GM21786 (cell line): Measurements from ENCODE around the gene PPFIA1.
A peak's percentile ranks its signal among the peaks of the same experiment; 100 is the strongest.
"Not testable (repeated sequence)": the region's sequence is repeated elsewhere in the genome, so short reads cannot be mapped to it uniquely, and the experiment has no call there.

Experiments
- ATAC-seq: cut with Tn5 transposase; IDR thresholded peaks from one replicate; pipeline ENCODE4 v1.9.1; 2021; ENCODE audit not compliant: unreplicated experiment

Gene PPFIA1

DNA sequence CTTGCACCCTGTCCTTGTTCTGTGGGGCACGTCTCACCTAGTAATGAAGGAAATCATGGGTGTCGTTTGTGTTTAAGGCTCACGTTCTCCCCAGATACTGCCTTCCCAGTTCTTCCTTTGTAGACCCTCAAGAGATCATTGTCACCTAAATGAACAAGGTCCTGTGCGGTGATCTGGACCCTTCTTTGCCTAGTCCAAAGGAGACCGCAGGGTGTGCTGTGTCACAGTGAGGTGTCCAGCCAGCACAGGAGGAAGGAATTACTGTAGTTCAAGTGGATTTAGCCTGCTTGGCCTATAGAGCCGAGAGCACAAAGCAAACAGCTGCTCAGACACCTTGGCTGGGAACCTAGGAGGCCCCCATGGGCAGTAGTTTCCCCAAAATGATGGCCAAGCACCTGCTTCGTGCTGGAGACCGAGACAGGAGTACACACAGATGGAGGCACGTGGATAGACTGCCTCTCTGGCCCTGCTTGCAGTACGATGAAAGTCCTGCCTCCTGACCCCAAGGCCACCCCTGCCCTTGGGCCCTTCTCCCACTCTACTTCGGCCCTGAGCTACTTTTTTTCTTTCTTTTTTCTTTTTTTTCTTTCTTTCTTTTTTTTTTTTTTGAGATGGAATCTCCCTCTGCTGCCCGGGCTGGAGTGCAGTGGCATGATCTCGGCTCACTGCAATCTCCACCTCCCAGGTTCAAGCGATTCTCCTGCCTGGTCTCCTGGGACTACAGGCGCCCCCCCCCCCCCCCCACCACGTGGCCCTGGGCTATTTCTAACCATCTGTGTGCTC lies 19.4 kb upstream of the PPFIA1 start:
- ATAC-seq: no peak

DNA sequence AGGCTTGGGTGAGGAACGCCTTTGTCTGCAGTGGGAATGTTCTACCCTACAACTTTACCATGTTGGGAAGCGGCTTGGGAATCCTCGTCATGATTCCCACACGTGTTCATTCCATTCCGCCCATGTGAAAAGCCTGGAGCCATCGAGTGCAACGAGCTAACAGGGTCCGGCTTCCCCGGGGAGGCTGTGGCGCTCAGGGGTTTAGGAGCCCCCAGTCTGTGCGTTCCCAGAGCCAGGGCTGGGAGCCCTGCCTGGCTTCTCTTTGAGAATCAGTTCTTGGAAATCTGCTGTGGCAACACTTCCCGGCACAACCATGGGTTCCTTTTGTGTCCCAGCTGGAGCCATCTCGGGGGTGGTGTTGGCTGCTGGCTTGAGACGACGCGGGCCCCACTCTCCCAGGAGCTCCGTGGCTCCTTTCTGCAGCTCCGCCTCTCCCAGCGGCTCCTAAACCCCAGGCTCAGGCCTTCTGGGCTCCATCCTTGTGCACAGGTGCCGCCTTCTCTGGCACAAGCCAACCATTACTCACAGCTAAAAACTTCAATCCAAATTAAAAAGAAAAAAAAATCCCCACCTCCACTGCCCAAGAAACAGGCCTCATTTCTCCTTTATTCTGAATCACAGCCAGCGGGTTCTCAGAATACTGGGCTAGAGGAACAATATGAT lies 18.7 kb upstream of the PPFIA1 start:
- ATAC-seq: no peak

DNA sequence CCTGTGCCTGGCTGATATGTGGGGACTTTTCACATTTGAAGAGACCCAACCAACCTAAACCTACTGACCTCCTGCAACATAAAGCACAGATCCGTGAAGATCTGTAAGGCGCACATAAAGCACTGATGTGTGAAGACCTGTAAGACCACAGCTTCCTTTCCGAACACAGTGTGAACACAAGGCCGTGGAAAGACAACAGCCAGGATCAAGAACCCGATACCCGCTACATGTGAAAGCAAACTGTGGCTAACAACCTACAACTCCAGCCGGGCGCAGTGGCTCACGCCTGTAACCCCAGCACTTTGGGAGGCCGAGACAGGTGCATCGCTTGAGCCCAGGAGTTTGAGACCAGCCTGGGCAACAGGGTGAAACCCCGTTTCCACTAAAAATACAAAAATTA lies 17.6 kb upstream of the PPFIA1 start:
- peak; percentile 55 for ATAC-seq

DNA sequence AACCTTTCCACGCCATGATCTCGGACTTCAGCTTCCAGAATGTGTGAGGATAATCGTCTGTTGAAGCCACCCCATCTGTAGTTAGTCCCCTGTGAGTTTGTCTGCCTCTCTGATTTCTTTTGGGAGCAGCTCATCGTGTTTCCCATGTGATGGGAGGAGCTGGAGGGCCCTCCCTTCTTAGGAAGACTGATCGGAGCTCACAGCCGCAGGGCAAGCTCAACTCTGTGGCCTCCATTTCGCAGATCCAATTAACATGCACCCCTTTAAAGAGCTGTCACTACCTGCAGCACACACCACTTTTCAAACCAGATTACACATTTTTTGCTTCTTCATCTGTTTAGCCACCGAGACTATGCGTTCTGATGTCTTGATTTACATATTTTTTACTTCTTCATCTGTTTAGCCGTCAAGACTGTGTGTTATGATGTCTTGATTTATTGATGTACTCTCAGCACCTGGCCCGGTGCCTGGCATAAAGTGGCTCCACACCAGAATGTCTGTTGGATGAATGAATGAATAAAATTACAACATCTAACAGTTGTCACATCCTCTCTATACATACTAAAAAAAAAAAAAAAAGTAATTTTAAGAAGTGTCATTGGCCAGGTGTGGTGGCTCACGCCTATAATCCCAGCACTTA lies 14.9 kb upstream of the PPFIA1 start:
- no peak for ATAC-seq

DNA sequence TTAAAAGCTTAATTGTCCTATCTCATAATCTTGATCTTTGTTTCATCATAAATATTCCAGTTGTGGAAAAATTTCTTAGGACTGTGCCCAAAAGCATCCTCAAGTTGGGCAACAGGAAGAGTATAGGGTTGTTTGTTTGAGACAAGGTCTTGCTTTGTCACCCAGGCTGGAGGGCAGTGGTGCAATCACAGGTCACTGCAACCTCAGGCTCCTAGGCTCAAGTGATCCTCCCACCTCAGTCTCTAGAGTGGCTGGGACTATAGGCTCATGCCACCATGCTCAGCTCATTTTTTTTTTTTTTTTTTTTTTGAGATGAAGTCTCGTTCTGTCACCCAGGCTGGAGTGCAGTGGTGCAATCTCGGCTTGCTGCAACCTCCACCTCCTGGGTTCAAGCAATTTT lies 11.4 kb upstream of the PPFIA1 start:
- ATAC-seq: not testable (repeated sequence)

DNA sequence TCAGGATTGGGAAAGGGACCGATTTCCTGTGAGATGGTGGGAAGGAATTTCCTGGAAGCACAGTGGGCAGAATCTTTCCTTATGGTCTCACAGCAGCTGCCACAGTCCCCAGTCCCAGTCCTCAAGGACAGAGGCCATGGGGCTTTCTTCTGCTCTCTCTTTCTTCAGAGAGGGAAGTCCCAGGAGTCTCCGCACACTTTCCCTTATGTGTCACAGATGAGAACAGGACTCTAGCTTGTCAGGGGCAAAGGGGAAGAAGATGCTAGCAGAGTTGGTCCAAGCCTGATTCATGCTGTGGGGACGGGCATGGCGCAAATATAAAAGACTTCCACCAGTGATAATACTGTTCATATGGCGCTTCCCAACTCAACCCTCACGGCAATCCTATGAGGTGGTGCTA lies 7.5 kb upstream of the PPFIA1 start:
- ATAC-seq: no peak

DNA sequence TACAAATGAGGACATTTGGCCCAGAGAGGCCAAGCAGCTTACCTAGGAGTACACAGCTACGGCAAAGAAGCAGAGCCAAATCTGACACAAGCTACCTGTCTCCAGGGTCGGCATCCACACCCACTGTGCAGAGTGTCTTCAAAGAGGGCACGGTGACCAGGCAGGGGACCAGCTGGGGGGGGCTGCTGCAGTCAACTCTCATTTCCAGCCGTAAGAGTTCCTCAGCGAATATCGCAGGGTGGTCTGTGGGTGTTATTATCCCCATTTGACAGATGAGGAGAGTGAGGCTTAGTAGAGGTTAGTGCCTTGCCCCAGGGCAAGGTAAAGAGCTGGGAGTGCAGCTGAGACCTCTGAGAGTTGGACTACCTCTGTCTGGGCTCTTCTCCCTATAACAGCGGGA lies 7.1 kb upstream of the PPFIA1 start:
- no peak for ATAC-seq

DNA sequence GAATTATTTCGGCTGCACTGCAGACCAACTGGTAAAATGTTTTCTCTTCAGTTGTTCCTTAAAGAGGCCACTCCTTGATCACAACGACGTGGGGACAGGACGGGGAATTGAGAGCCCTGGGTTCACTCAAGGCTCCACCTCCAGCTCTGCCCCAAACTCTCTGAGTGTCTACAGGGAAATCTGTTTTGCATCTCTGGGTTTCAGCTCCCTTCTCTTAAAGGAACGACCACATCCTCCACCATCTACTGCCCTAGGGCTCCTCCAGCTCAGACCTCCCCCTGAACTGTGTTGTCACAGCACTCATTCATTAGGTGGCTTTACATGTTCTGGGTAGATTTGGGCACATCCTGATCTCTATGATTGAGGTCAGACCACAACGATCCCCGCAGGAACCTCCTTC lies 5.1 kb upstream of the PPFIA1 start:
- ATAC-seq: no peak

DNA sequence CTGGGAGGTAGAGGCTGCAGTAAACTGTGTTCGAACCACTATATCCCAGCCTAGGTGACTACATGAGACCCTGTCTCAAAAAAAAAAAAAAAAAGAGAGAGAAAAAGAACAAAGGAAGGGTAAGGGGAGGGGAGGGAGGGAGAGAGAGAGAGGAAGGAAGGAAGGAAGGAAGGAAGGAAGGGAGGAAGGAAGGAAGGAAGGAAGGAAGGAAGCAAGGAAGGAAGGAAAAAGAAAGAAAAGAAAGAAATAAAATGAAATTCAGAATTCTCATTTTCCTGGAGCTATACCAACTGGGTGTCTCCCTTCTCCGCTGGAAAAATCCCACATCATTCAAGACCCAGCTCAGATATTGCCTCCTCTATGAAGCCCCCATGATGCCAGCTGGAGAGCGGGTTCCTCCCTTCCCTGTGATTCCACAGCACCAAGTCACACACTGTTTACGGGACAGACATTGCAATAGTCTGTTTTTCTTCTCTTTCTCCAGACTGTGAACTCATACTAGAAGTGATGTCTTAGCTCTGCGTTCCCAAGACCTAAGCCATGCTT lies 3.0 kb upstream of the PPFIA1 start:
- no peak for ATAC-seq

DNA sequence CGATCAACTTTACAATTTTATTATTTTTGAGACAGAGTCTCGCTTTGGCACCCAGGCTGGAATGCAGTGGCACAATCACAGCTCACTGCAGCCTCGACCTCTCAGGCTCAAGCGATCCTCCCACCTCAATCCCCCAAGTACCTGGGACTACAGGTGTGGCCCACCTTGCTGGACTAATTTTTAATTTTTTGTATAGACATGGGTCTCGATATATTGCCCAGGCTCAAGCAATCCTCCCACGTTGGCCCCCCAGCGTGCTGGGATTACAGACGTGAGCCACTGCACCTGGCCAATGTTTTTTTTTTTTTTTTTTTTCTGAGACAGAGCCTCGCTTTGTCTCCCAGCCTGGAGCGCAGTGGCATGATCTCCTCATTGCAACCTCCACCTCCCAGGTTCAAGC lies 2.0 kb upstream of the PPFIA1 start:
- no peak for ATAC-seq

DNA sequence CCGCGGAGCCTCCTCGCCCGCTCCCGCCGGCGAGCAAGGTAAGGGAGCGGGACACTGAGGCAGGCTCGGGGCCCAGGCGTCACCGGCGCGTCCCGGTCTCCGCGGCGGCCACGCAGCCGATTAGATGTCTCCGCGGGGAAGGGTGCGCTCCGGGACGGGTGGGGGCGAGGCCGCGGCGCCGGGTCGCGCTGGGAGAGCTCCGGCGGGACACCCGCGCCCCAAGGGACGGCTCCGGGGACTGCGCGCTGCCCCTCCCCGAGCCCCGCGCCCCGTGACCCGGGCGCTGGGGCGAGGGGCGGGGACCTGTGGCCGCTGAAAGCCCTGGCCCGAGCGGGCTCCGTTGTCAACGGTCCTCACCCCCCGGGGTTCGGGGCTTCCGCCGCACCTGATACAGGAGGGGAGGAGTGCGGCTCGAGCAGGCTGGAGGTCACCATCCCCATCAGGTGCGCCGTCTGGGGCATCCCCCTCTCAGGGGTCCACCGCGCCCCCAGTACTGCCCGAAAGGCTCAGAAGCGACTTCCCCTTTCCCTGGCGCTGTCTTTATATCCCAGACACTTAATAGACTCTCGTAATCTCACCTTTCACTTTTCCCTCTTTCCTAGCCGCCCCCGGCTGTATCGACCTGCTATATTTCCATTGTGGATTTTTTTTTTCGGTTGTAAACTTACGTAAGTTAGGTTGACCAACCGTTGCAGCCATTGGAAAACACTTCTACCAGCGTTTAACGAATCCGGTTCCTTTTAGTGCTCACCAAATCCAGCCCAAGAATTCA lies 573 bp downstream of the PPFIA1 start:
- peak; percentile 43 for ATAC-seq

DNA sequence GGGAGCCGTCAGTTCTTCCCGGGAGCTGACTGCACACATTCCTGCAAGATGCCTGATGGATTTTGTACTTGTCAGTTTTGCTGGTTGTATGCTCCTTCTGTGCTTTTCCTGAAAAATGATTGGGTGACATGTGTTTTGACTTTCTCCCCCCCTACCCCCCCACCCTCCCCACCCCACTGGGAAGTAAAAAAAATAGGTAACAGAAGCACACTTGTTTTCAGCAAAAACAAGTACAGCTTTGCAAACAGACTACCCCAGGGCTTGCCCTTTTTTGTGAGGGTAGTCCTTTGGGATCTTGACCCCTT lies 1.1 kb downstream of the PPFIA1 start:
- ATAC-seq: no peak

DNA sequence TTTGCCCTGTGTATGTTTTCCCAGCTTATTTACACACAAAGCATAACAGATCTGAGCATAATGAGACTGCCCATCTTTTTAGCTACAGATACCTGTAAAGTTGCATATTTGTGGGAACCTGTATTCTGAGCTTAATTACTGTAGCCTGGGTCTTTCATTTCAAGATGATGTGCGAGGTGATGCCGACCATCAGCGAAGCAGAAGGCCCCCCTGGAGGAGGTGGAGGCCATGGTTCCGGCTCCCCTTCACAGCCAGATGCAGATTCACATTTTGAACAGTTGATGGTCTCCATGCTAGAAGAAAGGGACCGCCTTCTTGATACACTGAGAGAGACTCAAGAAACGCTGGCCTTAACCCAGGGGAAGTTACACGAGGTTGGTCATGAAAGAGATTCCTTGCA lies 1.5 kb downstream of the PPFIA1 start:
- no peak for ATAC-seq

DNA sequence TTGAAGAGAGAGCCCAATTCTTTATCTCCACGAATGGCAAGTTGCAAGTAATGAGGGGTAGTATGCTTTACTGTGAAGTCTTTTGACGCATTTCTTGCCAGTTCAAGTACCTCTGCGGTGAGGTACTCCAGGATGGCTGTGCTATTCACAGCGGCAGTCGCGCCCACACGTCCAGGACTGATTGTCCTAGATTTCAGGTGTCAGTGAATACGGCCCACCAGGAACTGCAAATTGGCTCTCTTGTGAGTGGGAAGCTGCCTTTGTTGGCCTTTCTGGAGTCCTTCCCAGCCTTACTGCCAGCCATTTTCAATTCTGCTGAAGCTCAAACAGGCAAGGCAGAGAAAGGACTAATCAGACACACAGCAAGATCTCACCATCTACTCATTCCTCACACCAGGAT lies 8.5 kb downstream of the PPFIA1 start:
- ATAC-seq: no peak

DNA sequence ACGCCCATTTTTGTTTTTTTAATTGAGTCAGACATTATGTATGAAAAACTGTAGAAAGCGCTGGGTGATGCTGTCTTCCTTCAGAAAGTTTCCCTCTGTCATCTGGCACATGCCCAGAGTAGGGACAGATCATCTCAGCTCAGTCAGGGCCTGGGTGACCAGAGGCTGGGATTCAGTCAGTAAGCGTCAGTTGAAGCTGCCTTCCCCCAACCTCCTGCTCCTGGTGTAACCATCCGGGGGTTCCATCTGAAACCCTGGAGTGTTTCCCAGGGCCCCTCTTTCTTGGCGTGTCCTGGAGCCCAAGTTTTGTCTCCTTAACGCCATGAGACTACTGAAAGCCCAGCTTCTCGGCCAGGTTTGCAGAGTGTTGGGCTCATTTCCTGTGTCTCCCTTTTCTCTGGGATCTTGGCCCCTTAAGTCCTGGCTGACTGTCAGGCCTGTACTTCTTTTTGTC lies 10.7 kb downstream of the PPFIA1 start:
- ATAC-seq: no peak

DNA sequence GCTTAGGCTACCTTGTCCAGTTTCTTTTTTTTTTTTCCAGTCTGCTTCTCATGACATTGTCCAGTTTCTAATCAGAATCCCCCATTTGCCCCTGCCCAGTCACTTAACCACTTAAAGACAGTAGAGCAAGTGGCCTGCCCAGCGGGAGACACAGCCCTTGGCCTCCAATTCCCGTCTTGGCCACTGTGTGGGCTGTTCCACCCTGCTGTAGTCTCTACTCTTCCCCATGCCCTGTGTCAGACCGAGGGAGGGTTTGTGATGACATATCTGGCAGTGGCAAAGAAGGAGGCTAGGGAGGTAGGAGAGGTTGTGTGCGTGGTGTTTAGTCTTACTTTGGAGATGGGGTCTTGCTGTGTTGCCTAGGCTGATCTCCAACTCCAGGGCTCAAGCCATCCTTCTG lies 11.5 kb downstream of the PPFIA1 start:
- no peak for ATAC-seq

DNA sequence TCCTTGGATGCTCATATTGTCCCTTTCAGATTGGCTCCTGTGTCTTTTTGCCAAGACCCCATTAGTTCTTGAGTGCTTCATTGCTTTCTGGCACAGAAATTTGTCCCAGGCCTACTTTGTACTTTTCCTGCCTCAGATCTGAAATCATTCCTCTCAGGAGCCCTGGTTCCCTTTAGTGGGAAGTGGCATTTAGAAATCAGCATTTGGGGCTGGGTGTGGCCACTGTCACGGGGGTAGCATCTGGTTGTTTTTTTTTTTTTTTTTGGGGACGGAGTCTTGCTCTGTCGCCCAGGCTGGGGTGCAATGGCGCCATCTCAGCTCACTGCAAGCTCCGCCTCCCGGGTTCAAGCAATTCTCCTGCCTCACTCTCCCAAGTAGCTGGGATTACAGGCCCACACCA lies 18.2 kb downstream of the PPFIA1 start:
- ATAC-seq: no peak

DNA sequence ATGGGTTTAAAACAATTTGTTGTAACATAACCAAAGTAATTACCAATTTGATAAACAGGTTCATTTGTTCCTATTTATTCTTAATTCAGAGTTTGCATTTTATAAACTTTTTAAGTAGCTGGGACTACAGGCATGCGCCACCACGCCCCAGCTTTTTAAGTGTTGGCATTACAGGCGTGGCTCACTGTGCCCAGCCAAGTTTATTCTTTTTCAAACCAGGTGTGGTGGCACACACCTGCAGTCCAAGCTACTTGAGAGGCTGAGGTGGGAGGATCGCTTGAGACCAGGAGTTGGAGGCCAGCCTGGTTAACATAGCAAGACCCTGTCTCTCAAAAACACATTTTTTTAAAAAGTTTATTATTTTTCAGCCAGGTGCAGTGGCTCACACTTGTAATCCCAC lies 19.1 kb downstream of the PPFIA1 start:
- no peak for ATAC-seq

DNA sequence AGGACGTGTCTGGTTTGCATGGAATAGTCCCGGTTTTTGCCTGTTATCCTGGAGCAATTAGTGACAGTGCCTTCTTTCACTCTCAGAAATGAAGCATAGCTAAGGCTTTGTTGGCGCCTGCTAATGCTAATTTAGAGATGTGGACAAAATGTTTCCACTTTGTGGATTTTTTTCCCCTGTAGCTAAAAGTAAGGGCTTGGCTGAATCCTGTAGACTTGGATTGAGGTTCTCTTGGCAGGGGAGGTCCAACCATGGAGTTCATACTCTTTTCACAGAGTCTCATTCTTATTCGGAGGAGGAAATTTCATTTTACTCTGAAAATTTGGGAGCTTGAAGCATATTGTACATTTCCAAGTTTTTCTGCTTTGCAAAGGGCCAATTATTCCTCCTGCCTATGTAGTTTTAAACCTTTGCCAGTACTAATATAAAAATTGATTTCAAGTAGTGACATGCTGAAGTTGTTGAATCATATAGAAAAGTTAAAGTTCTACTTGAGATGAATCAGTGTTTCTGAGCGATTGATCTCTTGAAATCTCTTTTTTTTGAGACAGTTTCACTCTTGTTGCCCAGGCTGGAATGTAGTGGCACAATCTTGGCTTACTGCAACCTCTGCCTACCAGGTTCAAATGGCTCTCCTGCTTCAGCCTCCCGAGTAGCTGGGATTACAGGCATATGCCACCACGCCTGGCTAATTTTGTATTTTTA lies 20.0 kb downstream of the PPFIA1 start:
- no peak for ATAC-seq

DNA sequence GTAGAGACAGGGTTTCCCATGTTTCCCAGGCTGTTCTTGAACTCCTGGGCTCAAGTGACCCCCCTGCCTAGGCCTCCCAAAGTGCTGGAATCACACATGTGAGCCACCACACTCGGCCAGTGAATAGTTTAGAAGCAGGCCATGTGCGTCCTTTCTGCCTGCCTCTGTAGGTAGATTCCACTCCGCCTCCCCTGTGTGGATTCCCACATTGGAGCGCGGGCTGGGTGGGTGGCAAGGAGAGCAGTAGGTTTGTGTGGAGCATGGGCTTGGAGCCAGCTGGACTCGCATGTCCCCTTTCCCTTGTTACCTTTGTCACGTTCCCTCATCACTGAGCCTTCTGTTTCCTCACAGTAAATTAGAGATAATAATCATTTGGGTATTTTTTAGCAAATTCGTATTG lies 21.7 kb downstream of the PPFIA1 start:
- no peak for ATAC-seq

DNA sequence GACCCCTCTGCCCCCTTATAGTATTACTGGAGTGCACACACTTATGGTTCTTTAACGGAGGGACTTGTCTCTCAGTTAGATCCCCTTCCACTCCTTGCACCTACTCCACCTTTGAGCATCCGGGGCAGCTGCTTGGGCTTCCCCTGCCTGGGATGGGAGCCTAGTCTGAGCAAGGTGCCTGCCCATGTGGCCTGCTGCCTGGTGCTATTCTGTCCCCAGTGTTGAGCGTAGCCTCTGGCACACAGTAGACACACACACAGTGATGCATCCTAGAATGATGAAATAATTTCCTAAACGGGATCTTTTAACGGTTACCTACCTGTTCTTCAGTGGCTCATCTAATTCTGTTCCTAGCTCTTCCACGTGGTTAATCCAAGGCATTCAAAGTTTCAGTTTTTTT lies 22.4 kb downstream of the PPFIA1 start:
- no peak for ATAC-seq
